Glutamatergic neuron (in vitro differentiated cells): Measurements from ENCODE around the gene CCDC33. TPM values are rescaled to one million over a fixed set of nuclear protein-coding genes. Genes with fewer than 3 reads are reported as not detected.

Source experiments
- DNase-seq: peaks from one replicate; pipeline ENCODE4 v3.0.0; 2022
- H3K27ac Mint-ChIP-seq: one replicate; pipeline ENCODE4 v1.8.0; 2020; ENCODE audit warnings: mild to moderate bottlenecking, mixed read lengths, inconsistent platforms; ENCODE audit not compliant: unreplicated experiment
- H3K27me3 Mint-ChIP-seq: one replicate; pipeline ENCODE4 v1.8.0; 2020; ENCODE audit warnings: mild to moderate bottlenecking, moderate library complexity, mixed read lengths, inconsistent platforms; ENCODE audit not compliant: unreplicated experiment
- H3K36me3 Mint-ChIP-seq: one replicate; pipeline ENCODE4 v1.8.0; 2020; ENCODE audit warnings: mild to moderate bottlenecking, mixed read lengths, inconsistent platforms; ENCODE audit not compliant: unreplicated experiment
- H3K4me1 Mint-ChIP-seq: one replicate; pipeline ENCODE4 v1.8.0; 2020; ENCODE audit warnings: mild to moderate bottlenecking, low read depth, mixed read lengths, inconsistent platforms; ENCODE audit not compliant: unreplicated experiment
- H3K4me3 Mint-ChIP-seq: one replicate; pipeline ENCODE4 v1.8.0; 2020; ENCODE audit warnings: mild to moderate bottlenecking, mixed read lengths, inconsistent platforms; ENCODE audit not compliant: unreplicated experiment
- H3K9me3 Mint-ChIP-seq: one replicate; pipeline ENCODE4 v1.8.0; 2020; ENCODE audit warnings: mild to moderate bottlenecking, moderate library complexity, mixed read lengths, inconsistent platforms; ENCODE audit not compliant: unreplicated experiment
- total RNA-seq: library from RNA; stranded (reverse); fragmentation: NEBNext Ultra II Directional; extraction: Animal tissue kit (Norgen Biotek cat#: 25700); gene quantifications from one replicate; pipeline ENCODE4 v1.2.1, GENCODE V29; 2021; ENCODE audit not compliant: unreplicated experiment
- TF ChIP-seq, protein P1 (sequence below): fragments of 200-600 bp; sonication (generic); IDR thresholded peaks from one replicate; pipeline ENCODE4 v1.5.0; 2021; ENCODE audit not compliant: partially characterized antibody, unreplicated experiment

Gene CCDC33
- total RNA-seq, 1 donor from 2014 or later, result 0.49 TPM

DNA sequence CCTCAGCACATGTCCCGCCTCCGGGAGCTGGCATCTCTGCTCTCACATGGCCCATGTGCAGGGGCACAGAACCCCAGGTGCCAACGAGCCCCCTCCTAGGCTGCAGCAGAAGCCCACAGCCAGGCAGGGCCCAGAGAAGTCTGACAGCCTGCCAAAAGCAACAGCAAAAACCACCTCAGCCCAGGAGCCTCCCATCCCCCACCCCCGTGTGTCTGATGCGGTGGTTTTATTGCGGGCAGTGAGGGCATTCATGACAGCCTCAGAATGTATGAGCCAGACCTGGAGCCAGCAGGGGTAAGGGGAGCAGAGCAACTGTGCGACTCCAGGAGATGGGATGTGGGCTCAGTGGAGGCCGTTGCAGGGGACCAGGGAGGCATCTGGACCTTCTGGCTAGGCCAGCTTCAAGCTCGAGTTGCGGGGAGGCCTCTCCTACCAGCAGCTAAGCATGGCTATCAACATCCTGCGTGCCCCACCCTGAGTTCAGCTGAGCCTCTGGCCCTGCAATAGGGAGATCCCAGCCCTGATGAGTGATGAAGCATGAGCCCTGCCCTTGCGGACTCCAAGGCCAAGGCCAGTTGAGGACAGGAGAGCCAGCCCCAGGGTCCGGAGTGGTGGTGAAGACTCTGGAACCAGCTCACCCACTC, 78.8 kb downstream of the CCDC33 start:
- Mint-ChIP-seq H3K27me3 (peaks cover 19% of the 10 kb centered on the region), H3K36me3 (no peaks in the 10 kb centered on the region), H3K4me1 (peaks cover 26% of the 10 kb centered on the region), H3K27ac (no peak overlapping the region), H3K4me3 (no peak overlapping the region), H3K9me3 (peaks cover 17% of the 10 kb centered on the region)
- TF ChIP-seq, protein P1, sequence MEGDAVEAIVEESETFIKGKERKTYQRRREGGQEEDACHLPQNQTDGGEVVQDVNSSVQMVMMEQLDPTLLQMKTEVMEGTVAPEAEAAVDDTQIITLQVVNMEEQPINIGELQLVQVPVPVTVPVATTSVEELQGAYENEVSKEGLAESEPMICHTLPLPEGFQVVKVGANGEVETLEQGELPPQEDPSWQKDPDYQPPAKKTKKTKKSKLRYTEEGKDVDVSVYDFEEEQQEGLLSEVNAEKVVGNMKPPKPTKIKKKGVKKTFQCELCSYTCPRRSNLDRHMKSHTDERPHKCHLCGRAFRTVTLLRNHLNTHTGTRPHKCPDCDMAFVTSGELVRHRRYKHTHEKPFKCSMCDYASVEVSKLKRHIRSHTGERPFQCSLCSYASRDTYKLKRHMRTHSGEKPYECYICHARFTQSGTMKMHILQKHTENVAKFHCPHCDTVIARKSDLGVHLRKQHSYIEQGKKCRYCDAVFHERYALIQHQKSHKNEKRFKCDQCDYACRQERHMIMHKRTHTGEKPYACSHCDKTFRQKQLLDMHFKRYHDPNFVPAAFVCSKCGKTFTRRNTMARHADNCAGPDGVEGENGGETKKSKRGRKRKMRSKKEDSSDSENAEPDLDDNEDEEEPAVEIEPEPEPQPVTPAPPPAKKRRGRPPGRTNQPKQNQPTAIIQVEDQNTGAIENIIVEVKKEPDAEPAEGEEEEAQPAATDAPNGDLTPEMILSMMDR, result no peak
- no peak for DNase-seq

DNA sequence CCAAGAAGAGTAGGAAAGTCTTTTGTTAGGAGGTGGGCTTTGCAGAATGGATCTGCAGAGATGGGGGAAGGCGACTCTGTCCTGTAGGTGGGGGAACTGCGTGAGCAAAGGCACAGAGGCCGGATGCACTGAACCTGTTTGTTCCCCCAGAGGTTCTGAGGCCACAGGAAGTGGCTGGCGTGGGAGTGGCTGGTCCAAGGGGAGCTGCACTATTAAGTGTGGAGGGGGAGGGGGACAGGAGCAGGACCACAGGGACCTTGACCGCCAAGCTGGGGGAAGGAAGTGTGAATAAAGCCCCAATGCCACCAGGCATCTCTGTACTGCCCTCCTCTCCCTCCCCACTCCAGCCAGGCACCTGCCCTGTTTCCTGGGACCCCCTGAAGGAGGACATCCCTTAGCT, 79.5 kb downstream of the CCDC33 start:
- no peak for DNase-seq
- TF ChIP-seq, protein P1, result no peak
- H3K27me3 Mint-ChIP-seq, result peaks cover 16% of the 10 kb centered on the region
- H3K9me3 Mint-ChIP-seq, result peaks cover 14% of the 10 kb centered on the region
- H3K4me1 Mint-ChIP-seq, result peaks cover 26% of the 10 kb centered on the region
- no peak overlapping the region for H3K4me3 Mint-ChIP-seq
- H3K36me3 Mint-ChIP-seq, result no peaks in the 10 kb centered on the region
- H3K27ac Mint-ChIP-seq, result no peak overlapping the region

DNA sequence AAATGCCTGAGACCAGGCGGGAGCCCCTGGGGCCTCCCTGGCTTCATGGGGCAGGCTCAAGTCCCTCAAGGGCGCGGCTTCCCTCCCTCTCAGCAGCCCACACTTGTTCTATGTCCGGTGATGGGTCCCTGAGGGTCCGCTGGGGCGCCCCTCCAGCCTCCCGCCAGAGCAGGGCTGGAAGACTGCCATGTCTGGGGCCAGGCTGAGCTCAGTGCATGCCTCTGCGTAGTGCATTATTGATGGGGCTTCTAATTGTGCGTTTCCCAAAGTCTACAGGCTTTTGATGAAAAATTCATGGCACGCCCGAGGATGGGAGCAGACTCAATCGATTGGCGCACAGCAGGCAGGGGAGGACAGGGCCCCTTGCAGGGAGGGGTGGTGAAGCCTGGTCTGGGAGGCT, 80.0 kb downstream of the CCDC33 start:
- peaks cover 16% of the 10 kb centered on the region for H3K27me3 Mint-ChIP-seq
- peaks cover 14% of the 10 kb centered on the region for H3K9me3 Mint-ChIP-seq
- H3K4me3 Mint-ChIP-seq, result no peak overlapping the region
- no peak overlapping the region for H3K27ac Mint-ChIP-seq
- H3K36me3 Mint-ChIP-seq, result no peaks in the 10 kb centered on the region
- peaks cover 23% of the 10 kb centered on the region for H3K4me1 Mint-ChIP-seq
- no peak for DNase-seq
- TF ChIP-seq, protein P1, result no peak

DNA sequence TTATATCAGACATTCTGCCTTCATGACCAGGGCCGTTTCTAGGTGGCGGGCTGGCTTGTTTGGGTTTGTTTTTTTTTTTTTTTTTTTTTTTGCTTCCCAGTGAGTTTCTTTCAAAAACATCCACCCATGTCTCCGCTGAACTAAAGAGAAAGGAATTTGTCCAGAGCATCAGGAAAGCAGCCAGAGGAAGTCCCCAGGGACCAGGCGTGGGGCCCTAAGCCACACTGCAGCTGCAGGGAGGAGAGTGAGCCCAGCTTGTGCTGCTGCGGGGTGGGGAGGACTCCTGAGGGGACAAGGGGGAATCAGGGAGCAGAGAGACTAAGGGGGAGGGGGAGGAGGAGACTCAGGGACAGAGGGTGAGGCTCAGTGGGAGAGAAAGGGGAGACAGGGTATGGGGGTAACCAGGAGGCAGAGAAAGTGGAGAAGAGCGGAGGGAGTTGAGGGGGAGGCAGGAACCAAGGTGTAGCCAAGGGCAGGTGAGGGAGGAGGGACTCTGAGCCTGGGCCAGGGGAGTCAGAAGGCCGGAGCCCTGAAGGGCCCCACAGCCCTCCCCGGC, 81.8 kb downstream of the CCDC33 start:
- DNase-seq, result no peak
- Mint-ChIP-seq H3K9me3 (no peaks in the 10 kb centered on the region), H3K27me3 (peaks cover 2% of the 10 kb centered on the region), H3K4me1 (peaks cover 7% of the 10 kb centered on the region), H3K36me3 (no peaks in the 10 kb centered on the region), H3K27ac (no peak overlapping the region), H3K4me3 (no peak overlapping the region)
- TF ChIP-seq, protein P1, result no peak

DNA sequence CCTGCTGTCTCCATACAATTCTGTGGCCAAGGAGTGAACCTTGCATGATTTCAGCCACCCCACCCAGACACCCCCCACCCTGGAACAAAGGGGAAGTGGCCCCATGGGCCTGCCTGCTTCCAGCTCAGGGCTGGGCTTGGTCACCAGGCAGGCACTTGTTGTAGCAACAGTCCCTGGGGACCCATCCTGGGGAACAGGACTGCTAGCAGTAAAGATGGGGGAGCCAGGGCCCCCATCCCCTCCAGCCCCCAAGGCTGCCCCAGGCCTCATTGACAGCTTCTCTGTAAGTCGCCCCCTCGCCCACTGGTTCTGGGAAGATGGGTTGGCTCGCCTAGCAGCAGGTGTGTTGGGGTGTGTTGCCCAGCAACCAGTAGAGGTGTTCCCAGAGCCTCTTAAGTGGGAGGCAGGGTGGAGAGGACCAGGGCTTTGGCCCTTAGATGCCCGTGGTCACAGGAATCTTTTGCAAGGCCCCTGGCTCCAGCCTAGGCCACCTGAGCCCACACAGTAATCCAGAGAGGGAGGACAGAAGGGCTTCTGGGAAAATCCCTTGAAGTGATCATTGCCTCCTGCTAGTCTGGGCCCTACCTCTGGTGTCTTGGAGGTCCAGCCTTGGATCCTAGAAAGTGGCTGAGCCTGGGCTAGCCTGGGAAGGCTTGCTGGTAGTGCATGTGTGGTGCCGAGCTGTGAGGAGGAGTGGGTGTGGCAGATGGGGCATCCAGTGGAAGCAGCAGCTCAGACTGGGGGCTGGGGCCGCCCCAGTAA, 82.4 kb downstream of the CCDC33 start:
- H3K9me3 Mint-ChIP-seq, result no peaks in the 10 kb centered on the region
- no peak overlapping the region for H3K27ac Mint-ChIP-seq
- H3K4me3 Mint-ChIP-seq, result no peak overlapping the region

More for the DNA sequence above, 82.4 kb downstream of the CCDC33 start:
- Mint-ChIP-seq H3K27me3 (peaks cover 2% of the 10 kb centered on the region), H3K36me3 (no peaks in the 10 kb centered on the region), H3K4me1 (peaks cover 4% of the 10 kb centered on the region)
- no peak for DNase-seq
- TF ChIP-seq, protein P1, result no peak
